Measurements from ENCODE around the gene RPS6KA3.

RPS6KA3 gene

GRCh38 chrX:20248592-20249192 lies 18.0 kb downstream of the RPS6KA3 start:
- Histone ChIP-seq H3K4me3 (ENCODE audit: low read depth in 1 of 2, low read length in 2 of 2) (no peak overlapping the region), H3K9me3 (ENCODE audit: control insufficient read depth in 1 of 2, low read length in 2 of 2) (no peaks in the 10 kb centered on the region), H3K27me3 (ENCODE audit: control insufficient read depth in 1 of 2, insufficient read depth in 2 of 2, low read length in 2 of 2) (no peaks in the 10 kb centered on the region), H3K4me1 (ENCODE audit: control insufficient read depth in 1 of 2, insufficient read depth in 2 of 2, low read length in 2 of 2) (peaks cover 6 to 7% of the 10 kb centered on the region in 2 donors), H3K27ac (ENCODE audit: low read depth, low read length) (no peak overlapping the region), H3K9ac (ENCODE audit: low read depth in 1 of 2, low read length in 2 of 2) (no peak overlapping the region), H3K36me3 (ENCODE audit: control insufficient read depth in 1 of 2, insufficient read depth in 2 of 2, low read length in 2 of 2) (no peaks in the 10 kb centered on the region)

GRCh38 chrX:20244931-20245330 lies 21.8 kb downstream of the RPS6KA3 start:
- H3K9ac ChIP-seq (ENCODE audit: low read depth in 1 of 2, low read length in 2 of 2) = no peak overlapping the region
- H3K27ac ChIP-seq (ENCODE audit: low read depth, low read length) = no peak overlapping the region
- H3K4me1 ChIP-seq (ENCODE audit: control insufficient read depth in 1 of 2, insufficient read depth in 2 of 2, low read length in 2 of 2) = no peaks in the 10 kb centered on the region
- H3K9me3 ChIP-seq (ENCODE audit: control insufficient read depth in 1 of 2, low read length in 2 of 2) = no peaks in the 10 kb centered on the region
- H3K36me3 ChIP-seq (ENCODE audit: control insufficient read depth in 1 of 2, insufficient read depth in 2 of 2, low read length in 2 of 2) = no peaks in the 10 kb centered on the region
- H3K27me3 ChIP-seq (ENCODE audit: control insufficient read depth in 1 of 2, insufficient read depth in 2 of 2, low read length in 2 of 2) = no peaks in the 10 kb centered on the region
- H3K4me3 ChIP-seq (ENCODE audit: low read depth in 1 of 2, low read length in 2 of 2) = no peak overlapping the region

GRCh38 chrX:20240201-20240600 lies 26.5 kb downstream of the RPS6KA3 start:
- H3K36me3 ChIP-seq (ENCODE audit: control insufficient read depth in 1 of 2, insufficient read depth in 2 of 2, low read length in 2 of 2) = no peaks in the 10 kb centered on the region
- no peaks in the 10 kb centered on the region for H3K27me3 ChIP-seq (ENCODE audit: control insufficient read depth in 1 of 2, insufficient read depth in 2 of 2, low read length in 2 of 2)
- H3K27ac ChIP-seq (ENCODE audit: low read depth, low read length) = no peak overlapping the region
- H3K9me3 ChIP-seq (ENCODE audit: control insufficient read depth in 1 of 2, low read length in 2 of 2) = no peaks in the 10 kb centered on the region
- H3K9ac ChIP-seq (ENCODE audit: low read depth in 1 of 2, low read length in 2 of 2) = no peak overlapping the region
- H3K4me3 ChIP-seq (ENCODE audit: low read depth in 1 of 2, low read length in 2 of 2) = no peak overlapping the region
- no peaks in the 10 kb centered on the region for H3K4me1 ChIP-seq (ENCODE audit: control insufficient read depth in 1 of 2, insufficient read depth in 2 of 2, low read length in 2 of 2)

GRCh38 chrX:20237864-20238263 lies 28.8 kb downstream of the RPS6KA3 start:
- H3K36me3 ChIP-seq (ENCODE audit: control insufficient read depth in 1 of 2, insufficient read depth in 2 of 2, low read length in 2 of 2) = no peaks in the 10 kb centered on the region
- no peak overlapping the region for H3K9ac ChIP-seq (ENCODE audit: low read depth in 1 of 2, low read length in 2 of 2)
- no peaks in the 10 kb centered on the region for H3K9me3 ChIP-seq (ENCODE audit: control insufficient read depth in 1 of 2, low read length in 2 of 2)
- no peak overlapping the region for H3K4me3 ChIP-seq (ENCODE audit: low read depth in 1 of 2, low read length in 2 of 2)
- no peaks in the 10 kb centered on the region for H3K4me1 ChIP-seq (ENCODE audit: control insufficient read depth in 1 of 2, insufficient read depth in 2 of 2, low read length in 2 of 2)
- H3K27ac ChIP-seq (ENCODE audit: low read depth, low read length) = no peak overlapping the region
- no peaks in the 10 kb centered on the region for H3K27me3 ChIP-seq (ENCODE audit: control insufficient read depth in 1 of 2, insufficient read depth in 2 of 2, low read length in 2 of 2)

GRCh38 chrX:20235755-20236154 lies 31.0 kb downstream of the RPS6KA3 start:
- no peak overlapping the region for H3K9ac ChIP-seq (ENCODE audit: low read depth in 1 of 2, low read length in 2 of 2)
- H3K4me3 ChIP-seq (ENCODE audit: low read depth in 1 of 2, low read length in 2 of 2) = no peak overlapping the region
- H3K36me3 ChIP-seq (ENCODE audit: control insufficient read depth in 1 of 2, insufficient read depth in 2 of 2, low read length in 2 of 2) = peaks cover 0 to 3% of the 10 kb centered on the region in 2 donors
- no peaks in the 10 kb centered on the region for H3K9me3 ChIP-seq (ENCODE audit: control insufficient read depth in 1 of 2, low read length in 2 of 2)
- H3K27me3 ChIP-seq (ENCODE audit: control insufficient read depth in 1 of 2, insufficient read depth in 2 of 2, low read length in 2 of 2) = no peaks in the 10 kb centered on the region
- no peaks in the 10 kb centered on the region for H3K4me1 ChIP-seq (ENCODE audit: control insufficient read depth in 1 of 2, insufficient read depth in 2 of 2, low read length in 2 of 2)
- H3K27ac ChIP-seq (ENCODE audit: low read depth, low read length) = no peak overlapping the region

GRCh38 chrX:20233336-20233735 lies 33.4 kb downstream of the RPS6KA3 start:
- H3K9ac ChIP-seq (ENCODE audit: low read depth in 1 of 2, low read length in 2 of 2) = no peak overlapping the region
- no peaks in the 10 kb centered on the region for H3K4me1 ChIP-seq (ENCODE audit: control insufficient read depth in 1 of 2, insufficient read depth in 2 of 2, low read length in 2 of 2)
- H3K27ac ChIP-seq (ENCODE audit: low read depth, low read length) = no peak overlapping the region
- H3K9me3 ChIP-seq (ENCODE audit: control insufficient read depth in 1 of 2, low read length in 2 of 2) = no peaks in the 10 kb centered on the region
- H3K36me3 ChIP-seq (ENCODE audit: control insufficient read depth in 1 of 2, insufficient read depth in 2 of 2, low read length in 2 of 2) = peaks cover 2 to 6% of the 10 kb centered on the region in 2 donors
- H3K4me3 ChIP-seq (ENCODE audit: low read depth in 1 of 2, low read length in 2 of 2) = no peak overlapping the region
- H3K27me3 ChIP-seq (ENCODE audit: control insufficient read depth in 1 of 2, insufficient read depth in 2 of 2, low read length in 2 of 2) = no peaks in the 10 kb centered on the region

GRCh38 chrX:20231598-20231997 lies 35.1 kb downstream of the RPS6KA3 start:
- H3K27me3 ChIP-seq (ENCODE audit: control insufficient read depth in 1 of 2, insufficient read depth in 2 of 2, low read length in 2 of 2) = no peaks in the 10 kb centered on the region
- no peaks in the 10 kb centered on the region for H3K4me1 ChIP-seq (ENCODE audit: control insufficient read depth in 1 of 2, insufficient read depth in 2 of 2, low read length in 2 of 2)
- peaks cover 3 to 6% of the 10 kb centered on the region in 2 donors for H3K36me3 ChIP-seq (ENCODE audit: control insufficient read depth in 1 of 2, insufficient read depth in 2 of 2, low read length in 2 of 2)
- no peak overlapping the region for H3K27ac ChIP-seq (ENCODE audit: low read depth, low read length)
- H3K4me3 ChIP-seq (ENCODE audit: low read depth in 1 of 2, low read length in 2 of 2) = no peak overlapping the region
- no peaks in the 10 kb centered on the region for H3K9me3 ChIP-seq (ENCODE audit: control insufficient read depth in 1 of 2, low read length in 2 of 2)
- H3K9ac ChIP-seq (ENCODE audit: low read depth in 1 of 2, low read length in 2 of 2) = no peak overlapping the region

- Histone ChIP-seq H3K9me3 (ENCODE audit: control insufficient read depth in 1 of 2, low read length in 2 of 2) (no peaks in the 10 kb centered on the region), H3K27ac (ENCODE audit: low read depth, low read length) (no peak overlapping the region), H3K36me3 (ENCODE audit: control insufficient read depth in 1 of 2, insufficient read depth in 2 of 2, low read length in 2 of 2) (peaks cover 3 to 6% of the 10 kb centered on the region in 2 donors), H3K4me3 (ENCODE audit: low read depth in 1 of 2, low read length in 2 of 2) (no peak overlapping the region), H3K9ac (ENCODE audit: low read depth in 1 of 2, low read length in 2 of 2) (no peak overlapping the region), H3K27me3 (ENCODE audit: control insufficient read depth in 1 of 2, insufficient read depth in 2 of 2, low read length in 2 of 2) (no peaks in the 10 kb centered on the region), H3K4me1 (ENCODE audit: control insufficient read depth in 1 of 2, insufficient read depth in 2 of 2, low read length in 2 of 2) (no peaks in the 10 kb centered on the region)
These were observed 36.3 kb downstream of the RPS6KA3 start for GRCh38 chrX:20230406-20230805.

- Histone ChIP-seq H3K9ac (ENCODE audit: low read depth in 1 of 2, low read length in 2 of 2) (no peak overlapping the region), H3K36me3 (ENCODE audit: control insufficient read depth in 1 of 2, insufficient read depth in 2 of 2, low read length in 2 of 2) (peaks cover 3 to 6% of the 10 kb centered on the region in 2 donors), H3K4me1 (ENCODE audit: control insufficient read depth in 1 of 2, insufficient read depth in 2 of 2, low read length in 2 of 2) (no peaks in the 10 kb centered on the region), H3K27me3 (ENCODE audit: control insufficient read depth in 1 of 2, insufficient read depth in 2 of 2, low read length in 2 of 2) (no peaks in the 10 kb centered on the region), H3K9me3 (ENCODE audit: control insufficient read depth in 1 of 2, low read length in 2 of 2) (no peaks in the 10 kb centered on the region), H3K4me3 (ENCODE audit: low read depth in 1 of 2, low read length in 2 of 2) (no peak overlapping the region), H3K27ac (ENCODE audit: low read depth, low read length) (no peak overlapping the region)
These were observed 37.6 kb downstream of the RPS6KA3 start for GRCh38 chrX:20229155-20229554.

GRCh38 chrX:20228245-20228644 lies 38.5 kb downstream of the RPS6KA3 start:
- no peak overlapping the region for H3K27ac ChIP-seq (ENCODE audit: low read depth, low read length)
- H3K27me3 ChIP-seq (ENCODE audit: control insufficient read depth in 1 of 2, insufficient read depth in 2 of 2, low read length in 2 of 2) = no peaks in the 10 kb centered on the region
- H3K36me3 ChIP-seq (ENCODE audit: control insufficient read depth in 1 of 2, insufficient read depth in 2 of 2, low read length in 2 of 2) = peaks cover 3 to 6% of the 10 kb centered on the region in 2 donors
- no peaks in the 10 kb centered on the region for H3K9me3 ChIP-seq (ENCODE audit: control insufficient read depth in 1 of 2, low read length in 2 of 2)
- no peaks in the 10 kb centered on the region for H3K4me1 ChIP-seq (ENCODE audit: control insufficient read depth in 1 of 2, insufficient read depth in 2 of 2, low read length in 2 of 2)
- no peak overlapping the region for H3K4me3 ChIP-seq (ENCODE audit: low read depth in 1 of 2, low read length in 2 of 2)
- no peak overlapping the region for H3K9ac ChIP-seq (ENCODE audit: low read depth in 1 of 2, low read length in 2 of 2)

GRCh38 chrX:20227116-20227515 lies 39.6 kb downstream of the RPS6KA3 start:
- Histone ChIP-seq H3K9ac (ENCODE audit: low read depth in 1 of 2, low read length in 2 of 2) (no peak overlapping the region), H3K4me1 (ENCODE audit: control insufficient read depth in 1 of 2, insufficient read depth in 2 of 2, low read length in 2 of 2) (peaks cover 0 to 3% of the 10 kb centered on the region in 2 donors), H3K9me3 (ENCODE audit: control insufficient read depth in 1 of 2, low read length in 2 of 2) (no peaks in the 10 kb centered on the region), H3K27me3 (ENCODE audit: control insufficient read depth in 1 of 2, insufficient read depth in 2 of 2, low read length in 2 of 2) (no peaks in the 10 kb centered on the region), H3K4me3 (ENCODE audit: low read depth in 1 of 2, low read length in 2 of 2) (no peak overlapping the region), H3K27ac (ENCODE audit: low read depth, low read length) (no peak overlapping the region), H3K36me3 (ENCODE audit: control insufficient read depth in 1 of 2, insufficient read depth in 2 of 2, low read length in 2 of 2) (peaks cover 3% of the 10 kb centered on the region in 2 donors)
